GM21529 (cell line): ENCODE measurements around the gene NDUFS5.
"Not testable (repeated sequence)": the region's sequence is repeated elsewhere in the genome, so short reads cannot be mapped to it uniquely, and the experiment has no call there.

Experiments used
- ATAC-seq: cut with Tn5 transposase; IDR thresholded peaks from one replicate; pipeline ENCODE4 v1.9.1; 2021; ENCODE audit not compliant: unreplicated experiment

The NDUFS5 gene

GRCh38 chr1:39061951-39062350, 35.8 kb downstream of the NDUFS5 start:
- ATAC-seq, result no peak

DNA sequence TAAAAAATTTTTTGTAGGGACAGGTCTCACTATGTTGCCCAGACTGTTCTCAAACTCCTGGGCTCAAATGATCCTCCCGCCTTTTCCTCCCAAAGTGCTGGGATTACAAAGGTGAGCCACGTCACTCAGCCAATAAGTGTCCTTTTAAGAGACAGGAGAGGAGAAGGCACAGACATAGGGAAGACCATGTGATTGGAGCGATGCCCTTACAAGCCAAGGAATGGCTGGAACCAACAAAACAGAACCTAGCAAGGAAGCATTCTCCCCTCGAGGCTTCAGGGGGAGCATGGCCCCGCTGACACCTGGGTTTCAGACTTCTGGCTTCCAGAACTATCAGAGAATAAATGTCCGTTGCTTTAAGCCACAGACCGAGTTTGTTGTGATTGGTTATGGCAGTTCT, 37.0 kb downstream of the NDUFS5 start:
- ATAC-seq, result no peak

GRCh38 chr1:39063775-39064174, 37.6 kb downstream of the NDUFS5 start:
- ATAC-seq, result no peak

GRCh38 chr1:39065542-39065941, 39.4 kb downstream of the NDUFS5 start:
- ATAC-seq, result no peak

DNA sequence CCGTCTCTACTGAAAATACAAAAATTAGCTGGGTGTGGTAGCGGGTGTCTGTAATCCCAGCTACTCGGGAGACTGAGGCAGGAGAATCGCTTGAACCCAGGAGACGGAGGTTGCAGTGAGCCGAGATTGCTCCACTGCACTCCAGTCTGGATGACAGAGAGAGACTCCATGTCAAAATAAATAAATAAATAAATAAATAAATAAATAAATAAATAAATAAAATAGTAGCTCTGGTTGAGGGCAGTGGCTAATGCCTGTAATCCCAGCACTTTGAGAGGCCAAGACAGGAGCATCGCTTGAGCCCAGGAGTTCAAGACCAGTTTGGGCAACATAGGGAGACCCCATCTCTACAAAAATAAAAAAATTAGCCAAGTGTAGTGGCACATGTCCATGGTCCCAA, 42.1 kb downstream of the NDUFS5 start:
- ATAC-seq, result not testable (repeated sequence)

GRCh38 chr1:39071557-39071956, 45.4 kb downstream of the NDUFS5 start:
- ATAC-seq, result not testable (repeated sequence)

- ATAC-seq, result no peak
Measured at GRCh38 chr1:39076127-39076798, 50.1 kb downstream of the NDUFS5 start.

DNA sequence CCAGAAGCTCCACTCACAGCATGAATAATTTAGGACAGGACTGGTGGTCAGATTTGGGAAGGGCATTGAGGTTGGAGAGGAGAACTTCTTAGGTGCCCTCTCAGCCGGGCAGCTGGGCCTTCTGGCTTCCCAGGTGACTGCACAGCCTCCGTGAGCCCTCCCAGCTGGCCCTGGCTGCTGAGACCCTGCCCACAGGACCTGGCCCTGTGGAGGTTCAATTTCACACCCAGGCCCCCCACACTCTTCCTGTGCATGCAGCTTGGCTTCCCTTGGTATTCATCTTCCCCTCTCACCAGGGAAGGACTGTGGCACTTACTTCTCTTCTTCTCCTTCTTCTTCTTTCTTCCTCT, 50.6 kb downstream of the NDUFS5 start:
- ATAC-seq, result no peak

- no peak for ATAC-seq
Measured at GRCh38 chr1:39080269-39080826, 54.2 kb downstream of the NDUFS5 start.

- ATAC-seq, result no peak
Measured at GRCh38 chr1:39080831-39081270, 54.7 kb downstream of the NDUFS5 start.

DNA sequence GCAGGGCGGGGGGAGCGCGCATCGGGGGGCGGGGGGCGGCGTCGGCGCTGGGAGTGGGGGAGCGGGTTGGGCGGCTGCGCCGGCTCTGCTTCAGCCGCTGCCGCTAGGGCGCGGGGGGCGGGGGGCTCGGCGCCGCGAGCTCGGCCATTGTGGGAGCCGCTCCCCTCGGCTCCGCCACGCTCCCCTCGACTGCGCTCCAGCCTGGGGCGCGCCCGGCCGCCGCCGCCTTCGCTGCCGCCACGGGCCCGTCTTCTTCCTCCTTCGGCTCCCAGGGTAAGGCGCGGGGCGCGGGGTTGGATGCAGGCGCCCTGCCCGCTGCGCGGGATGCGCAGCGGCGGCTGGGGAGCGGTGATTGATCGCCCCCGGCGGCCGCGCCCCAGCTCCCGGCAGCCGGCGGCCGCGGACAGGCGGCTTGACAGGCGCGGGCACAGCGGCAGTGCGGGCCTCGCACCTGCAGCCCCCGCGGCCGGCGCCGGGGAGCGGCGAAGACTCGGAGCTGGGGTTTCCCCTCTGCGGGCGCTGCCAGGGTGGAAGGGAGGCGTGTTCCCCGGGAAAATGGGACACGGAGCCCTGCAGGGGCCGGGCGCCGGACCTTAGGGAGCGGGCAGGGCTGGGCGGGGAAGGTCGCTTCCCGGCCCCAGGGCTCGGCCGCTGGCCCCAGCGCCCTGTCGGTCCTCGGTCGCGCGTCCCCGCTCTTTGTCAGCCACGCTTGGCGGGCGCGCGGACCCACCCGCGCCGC, 55.3 kb downstream of the NDUFS5 start:
- ATAC-seq, result no peak

- no peak for ATAC-seq
Measured at GRCh38 chr1:39082010-39082799, 56.1 kb downstream of the NDUFS5 start.

- no peak for ATAC-seq
Measured at GRCh38 chr1:39082811-39083576, 56.8 kb downstream of the NDUFS5 start.

GRCh38 chr1:39084191-39084590, 58.0 kb downstream of the NDUFS5 start:
- no peak for ATAC-seq
